HG03439 (cell line): ENCODE data around the gene USP7.
"Not testable (repeated sequence)": the region's sequence is repeated elsewhere in the genome, so short reads cannot be mapped to it uniquely, and the experiment has no call there.

Experiments used
- ATAC-seq: cut with Tn5 transposase; IDR thresholded peaks from one replicate; pipeline ENCODE4 v1.9.1; 2021; ENCODE audit warnings: mild to moderate bottlenecking, moderate library complexity; ENCODE audit not compliant: unreplicated experiment

USP7 gene

DNA sequence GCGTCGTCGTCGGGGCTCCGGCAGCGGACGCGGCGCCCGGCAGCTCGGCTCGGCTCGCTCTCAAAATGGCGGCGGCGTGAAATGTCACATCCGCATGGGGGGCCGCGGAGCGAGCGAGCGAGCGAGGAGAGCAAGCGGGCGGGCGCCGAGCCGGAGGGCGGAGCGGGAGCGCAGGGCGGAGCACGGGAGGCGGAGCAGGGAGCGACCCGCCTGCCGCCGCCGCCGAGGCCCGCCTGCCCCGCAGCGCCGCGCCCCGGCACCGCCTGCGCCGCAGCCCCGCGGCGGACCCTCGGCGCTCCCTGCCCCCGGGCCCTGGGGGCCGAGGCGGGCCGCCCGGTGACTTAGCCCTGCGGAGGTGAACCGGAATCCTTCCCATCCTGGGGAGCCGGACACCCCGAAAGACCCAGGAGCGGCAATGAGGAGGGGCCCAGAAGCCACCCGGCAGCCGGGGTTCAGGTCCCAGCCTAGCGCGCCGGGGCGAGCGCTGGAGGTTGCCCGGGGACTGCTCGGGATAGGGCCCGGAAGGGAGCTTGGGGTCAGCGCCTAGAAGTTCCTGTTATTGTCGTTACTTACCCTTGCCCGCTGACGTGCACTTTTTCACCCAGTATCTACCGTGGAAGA lies at the start of gene USP7:
USP7 (minus strand) TSS at position 86 of the 621 bp plus-strand sequence. CDS start 621 bp downstream, outside the sequence.
- peak; percentile 80 for ATAC-seq

DNA sequence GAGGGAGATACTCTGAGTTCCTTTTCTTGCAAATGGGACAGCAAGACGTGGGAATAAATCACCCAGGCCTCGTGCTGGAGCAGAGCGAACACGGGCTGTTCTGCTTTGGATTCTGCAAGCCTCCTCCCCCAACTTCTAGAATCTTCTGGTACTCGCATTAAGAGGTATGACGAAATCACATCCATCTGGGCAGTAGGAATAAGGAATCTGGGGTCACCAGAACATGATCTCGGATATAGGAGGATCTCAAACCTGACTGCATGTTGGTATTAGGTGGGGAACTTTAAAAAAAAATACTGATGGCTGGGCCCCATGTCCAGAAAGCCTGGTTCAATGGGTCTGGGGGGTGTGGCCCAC lies 49.8 kb upstream of the USP7 start:
- no peak for ATAC-seq

DNA sequence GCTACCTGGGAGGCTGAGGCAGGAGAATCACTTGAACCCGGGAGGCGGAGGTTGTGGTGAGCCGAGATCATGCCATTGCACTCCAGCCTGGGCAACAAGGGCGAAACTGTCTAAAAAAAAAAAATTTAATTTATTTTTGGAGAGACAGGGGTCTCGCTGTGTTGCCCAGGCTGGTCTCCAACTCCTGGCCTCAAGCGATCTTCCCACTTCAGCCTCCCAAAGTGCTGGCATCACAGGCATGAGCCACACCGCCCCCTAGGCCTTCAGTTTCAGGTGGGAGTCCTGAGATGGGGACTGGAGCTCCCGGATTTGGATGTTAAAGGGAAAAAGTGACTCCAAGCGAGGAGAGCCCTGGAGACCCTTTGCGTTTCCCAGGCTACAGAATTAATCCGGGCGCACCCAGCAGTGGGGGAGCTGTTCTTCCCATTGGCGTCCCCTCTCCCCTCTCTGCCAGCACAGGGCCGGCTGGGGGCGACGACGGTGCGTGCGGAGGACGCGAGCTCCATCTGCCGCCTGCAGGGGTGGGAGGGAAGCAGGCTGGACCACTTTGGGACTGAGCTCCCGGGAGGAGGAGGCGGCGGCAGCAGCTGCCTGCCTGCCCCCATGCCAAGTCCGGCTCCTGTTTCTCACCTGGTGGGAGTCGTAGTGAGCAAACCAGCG lies 49.3 kb upstream of the USP7 start:
- no peak for ATAC-seq

DNA sequence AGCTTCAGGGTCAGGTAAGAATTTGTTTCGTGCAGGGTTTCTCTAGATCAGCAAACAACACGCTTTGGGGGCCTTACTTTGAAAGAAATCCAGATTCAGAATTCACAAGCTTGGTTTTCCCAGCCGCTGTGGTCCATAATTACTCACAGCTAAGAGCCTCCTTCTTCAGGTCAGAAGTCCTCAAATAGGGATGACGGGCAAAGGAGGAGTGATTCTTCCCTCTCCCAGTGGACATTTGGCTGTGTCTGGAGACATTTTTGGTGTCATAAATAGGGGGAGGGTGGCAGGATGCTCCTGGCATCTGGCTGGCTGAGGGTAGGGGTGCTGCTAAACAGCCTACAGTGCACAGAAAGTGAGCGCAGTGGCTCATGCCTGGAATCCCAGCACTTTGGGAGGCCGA lies 48.6 kb upstream of the USP7 start:
- no peak for ATAC-seq

DNA sequence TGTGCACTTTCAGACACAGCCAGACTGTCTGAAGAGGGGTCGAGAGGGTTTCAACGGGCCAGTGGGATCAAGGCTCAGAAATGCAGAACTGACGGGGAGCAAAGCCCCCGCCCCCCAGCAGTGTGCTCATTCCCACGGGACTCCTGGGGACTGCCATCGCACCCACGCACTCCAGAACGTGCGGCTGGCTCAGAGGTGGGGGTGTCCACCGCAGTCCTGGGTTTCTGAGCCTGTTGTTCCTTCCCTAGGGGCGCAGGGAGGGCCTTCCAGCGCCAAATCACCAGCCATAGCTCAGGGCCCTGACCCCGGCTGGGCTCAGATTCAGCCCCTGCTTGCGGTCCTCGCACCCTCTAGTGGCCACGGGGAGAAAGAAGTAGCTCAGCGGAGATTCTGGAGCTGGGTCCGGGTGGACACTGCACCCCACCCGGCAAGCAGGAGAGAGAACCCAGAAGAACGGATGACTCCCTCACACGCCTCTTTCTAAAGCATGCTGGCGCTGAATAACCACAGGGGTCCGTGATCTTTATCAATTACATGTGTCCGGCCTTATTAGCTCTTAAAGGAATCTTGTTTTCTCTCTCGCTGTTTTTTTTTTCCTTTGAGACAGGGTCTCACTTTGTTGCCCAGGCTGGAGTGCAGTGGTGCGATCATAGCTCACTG lies 45.0 kb upstream of the USP7 start:
- peak; percentile 69 for ATAC-seq

DNA sequence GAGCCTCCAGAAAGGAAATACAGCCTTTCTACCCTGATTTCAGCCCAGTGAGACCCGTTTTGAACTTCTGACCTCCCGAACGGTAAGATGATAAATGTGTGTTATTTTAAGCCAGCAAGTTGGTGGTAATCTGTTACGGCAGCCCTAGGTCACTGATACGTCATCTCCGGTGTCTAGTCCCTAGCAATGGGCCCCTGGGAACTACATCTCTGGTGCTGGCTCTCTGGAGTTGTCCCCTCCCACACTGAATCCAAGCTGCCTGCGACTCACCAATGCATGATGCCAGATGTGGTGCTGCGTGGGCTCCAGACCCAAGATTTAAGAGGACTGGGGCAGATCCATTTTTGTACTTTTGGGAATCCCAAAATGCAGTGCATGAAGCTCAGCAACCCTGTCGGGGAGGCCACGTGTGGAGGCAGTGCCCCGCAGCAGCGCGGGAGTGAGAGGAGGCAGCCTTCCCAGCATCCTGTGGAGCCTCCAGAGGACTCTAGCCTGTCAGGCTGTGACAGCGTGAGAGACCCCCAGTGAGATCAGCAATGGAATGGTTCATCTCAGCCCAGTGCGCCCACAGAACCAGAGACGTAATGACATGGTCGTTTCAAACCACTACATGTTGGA lies 43.6 kb upstream of the USP7 start:
- ATAC-seq: no peak

DNA sequence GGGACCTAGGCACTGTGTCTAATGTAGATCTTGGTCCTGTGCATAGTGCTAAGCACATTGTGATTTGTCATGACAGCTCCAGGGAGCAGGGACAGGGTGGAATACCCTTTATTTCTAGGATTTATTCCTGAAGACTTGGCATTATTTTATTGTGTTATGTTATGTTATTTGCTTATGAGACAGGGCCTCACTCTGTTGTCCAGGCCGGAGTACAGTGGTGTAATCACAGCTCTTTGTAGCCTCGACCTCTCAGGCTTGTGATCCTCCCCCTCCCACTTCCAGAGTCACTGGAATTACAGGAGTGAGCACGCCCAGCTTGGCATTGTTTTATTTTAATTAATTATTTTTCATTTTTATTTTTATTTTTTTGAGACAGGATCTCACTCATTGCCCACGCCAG lies 40.5 kb upstream of the USP7 start:
- ATAC-seq: no peak

DNA sequence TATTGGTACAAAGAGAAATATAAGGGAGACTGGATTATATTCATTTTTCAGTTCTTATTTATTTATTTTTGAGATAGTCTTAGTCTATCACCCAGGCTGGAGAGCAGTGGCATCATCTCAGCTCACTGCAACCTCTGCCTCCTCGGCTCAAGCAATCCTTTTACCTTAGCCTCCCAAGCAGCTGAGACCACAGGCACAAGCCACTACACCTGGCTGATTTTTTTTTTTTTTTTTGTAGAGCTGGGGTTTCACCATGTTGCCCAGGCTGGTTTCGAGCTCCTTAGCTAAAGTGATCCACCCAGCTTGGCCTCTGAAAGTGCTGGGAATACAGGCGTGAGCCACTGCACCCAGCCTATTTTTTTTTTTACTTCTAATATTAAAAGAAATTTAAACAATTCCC lies 40.1 kb upstream of the USP7 start:
- no peak for ATAC-seq

DNA sequence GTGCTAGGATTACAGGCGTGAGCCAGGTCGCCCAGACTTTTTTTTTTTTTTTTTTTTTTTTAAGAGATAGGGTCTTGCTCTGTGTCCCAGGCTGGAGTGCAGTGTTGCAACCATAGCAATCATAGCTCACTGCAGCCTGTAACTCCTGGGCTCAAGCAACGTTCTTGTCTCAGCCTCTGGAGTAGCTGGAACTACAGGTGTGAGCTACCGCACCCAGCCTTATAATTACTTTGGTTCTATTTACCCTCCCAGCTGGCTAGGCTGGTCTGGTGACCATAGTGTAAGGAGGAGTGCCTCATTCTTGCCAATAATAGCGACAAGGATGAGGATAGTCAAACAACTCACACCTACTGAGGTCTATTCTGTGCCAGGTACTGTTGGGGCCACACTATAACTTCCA lies 39.6 kb upstream of the USP7 start:
- no peak for ATAC-seq

DNA sequence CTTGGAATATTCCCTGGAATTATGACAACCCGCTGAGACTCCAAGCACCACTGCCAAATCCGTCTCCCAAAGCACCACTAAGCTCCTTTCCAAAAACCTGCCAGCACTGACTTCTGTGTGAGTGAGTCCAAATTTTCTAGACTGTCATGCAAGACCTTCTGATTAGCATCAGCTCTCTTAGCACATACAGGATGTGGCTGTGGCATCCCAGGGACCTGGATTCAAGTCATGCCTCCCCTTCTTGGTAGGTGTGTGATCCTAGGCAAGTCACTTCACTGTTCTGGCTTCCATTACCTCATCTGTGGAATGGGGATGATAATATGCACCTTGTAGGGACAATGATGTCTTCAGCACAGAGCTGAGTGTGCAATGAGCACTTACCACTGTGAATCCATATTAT lies 38.3 kb upstream of the USP7 start:
- ATAC-seq: no peak

DNA sequence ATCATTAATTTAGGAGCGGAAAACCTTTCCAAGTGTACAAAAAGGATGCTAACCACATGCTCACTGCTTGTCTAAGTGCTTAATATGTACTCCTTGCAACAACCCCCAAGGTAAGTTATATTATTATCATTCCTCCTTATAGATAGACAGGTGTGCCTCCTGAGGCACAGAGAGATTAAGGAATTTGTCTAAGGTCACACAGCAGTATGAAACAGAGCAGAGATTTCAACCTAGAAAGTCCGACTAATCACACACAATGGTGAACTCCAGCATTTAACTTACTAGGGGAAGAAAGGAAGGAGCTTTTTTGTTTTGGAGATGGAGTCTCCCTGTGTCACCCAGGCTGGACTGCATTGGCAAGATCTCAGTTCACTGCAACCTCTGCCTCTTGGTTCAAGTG lies 37.0 kb upstream of the USP7 start:
- no peak for ATAC-seq

DNA sequence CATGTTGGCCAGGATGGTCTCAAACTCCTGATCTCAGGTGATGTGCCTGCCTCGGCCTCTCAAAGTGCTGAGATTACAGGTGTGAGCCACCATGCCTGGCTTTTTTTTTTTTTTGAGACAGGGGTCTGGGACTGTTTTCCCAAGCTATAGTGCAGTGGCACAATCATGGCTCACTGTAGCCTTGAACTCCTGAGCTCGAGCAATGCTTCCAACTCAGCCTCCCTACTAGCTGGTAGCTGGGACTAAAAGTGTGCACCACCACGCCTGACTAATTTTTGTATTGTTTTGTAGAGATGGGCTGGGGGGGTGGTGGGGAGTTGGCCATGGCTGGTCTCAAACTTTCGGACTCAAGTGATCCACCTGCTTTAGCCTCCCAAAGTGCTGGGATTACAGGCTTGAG lies 36.1 kb upstream of the USP7 start:
- ATAC-seq: no peak

DNA sequence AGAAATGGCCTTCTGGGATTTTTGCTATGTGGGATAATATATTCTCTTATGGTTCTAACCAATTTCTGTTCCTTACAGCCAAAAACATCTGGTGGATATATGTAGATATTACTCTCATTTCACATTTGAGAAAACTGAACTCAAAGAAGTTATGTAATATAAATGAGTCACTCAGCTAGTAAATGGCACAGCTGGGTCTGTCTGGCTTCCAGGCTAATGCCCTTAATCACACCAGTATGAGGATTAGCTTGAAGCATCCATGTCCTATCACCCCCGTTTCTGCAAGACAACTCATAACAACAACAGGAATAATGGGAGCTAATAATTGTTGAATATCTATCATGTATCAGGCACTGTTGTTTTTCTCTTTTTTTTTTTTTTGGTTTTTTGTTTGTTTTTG lies 34.4 kb upstream of the USP7 start:
- ATAC-seq: no peak

DNA sequence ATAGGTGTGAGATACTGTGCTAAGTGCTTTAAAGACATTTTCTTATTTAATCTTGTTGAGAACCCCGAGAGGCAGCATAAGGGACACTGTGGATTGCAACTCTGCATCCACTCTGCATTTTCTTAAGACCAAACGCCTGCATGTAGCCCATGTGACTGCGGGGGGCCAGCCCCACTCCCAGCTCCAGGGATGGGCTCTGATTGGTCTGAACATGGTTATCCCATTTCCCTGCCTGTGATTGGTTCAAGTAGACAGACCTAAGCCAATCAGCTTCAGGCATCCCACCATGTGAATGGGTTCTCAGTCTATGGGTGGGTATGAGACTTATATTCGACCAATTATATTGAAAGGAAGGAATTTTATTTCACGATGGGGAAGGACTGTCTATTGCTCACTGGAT lies 33.2 kb upstream of the USP7 start:
- ATAC-seq: no peak

DNA sequence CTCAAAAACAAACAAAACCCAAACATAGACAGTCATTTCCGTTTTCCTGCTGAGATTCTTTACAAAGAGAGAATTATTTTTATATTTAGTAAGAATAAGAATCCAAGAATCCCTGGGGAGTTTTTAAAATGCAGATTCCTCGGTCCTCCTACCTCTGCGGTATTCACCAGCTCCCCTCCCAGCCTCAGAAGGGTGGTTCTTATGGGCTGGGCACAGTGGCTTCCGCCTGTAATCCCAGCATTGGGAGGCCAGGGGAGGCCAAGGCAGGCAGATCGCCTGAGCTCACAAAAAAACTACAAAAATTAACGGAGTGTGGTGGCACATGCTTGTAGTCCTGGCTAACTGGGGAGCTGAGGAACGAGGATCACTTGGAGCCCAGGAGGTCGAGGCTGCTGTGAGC lies 26.7 kb upstream of the USP7 start:
- ATAC-seq: no peak

DNA sequence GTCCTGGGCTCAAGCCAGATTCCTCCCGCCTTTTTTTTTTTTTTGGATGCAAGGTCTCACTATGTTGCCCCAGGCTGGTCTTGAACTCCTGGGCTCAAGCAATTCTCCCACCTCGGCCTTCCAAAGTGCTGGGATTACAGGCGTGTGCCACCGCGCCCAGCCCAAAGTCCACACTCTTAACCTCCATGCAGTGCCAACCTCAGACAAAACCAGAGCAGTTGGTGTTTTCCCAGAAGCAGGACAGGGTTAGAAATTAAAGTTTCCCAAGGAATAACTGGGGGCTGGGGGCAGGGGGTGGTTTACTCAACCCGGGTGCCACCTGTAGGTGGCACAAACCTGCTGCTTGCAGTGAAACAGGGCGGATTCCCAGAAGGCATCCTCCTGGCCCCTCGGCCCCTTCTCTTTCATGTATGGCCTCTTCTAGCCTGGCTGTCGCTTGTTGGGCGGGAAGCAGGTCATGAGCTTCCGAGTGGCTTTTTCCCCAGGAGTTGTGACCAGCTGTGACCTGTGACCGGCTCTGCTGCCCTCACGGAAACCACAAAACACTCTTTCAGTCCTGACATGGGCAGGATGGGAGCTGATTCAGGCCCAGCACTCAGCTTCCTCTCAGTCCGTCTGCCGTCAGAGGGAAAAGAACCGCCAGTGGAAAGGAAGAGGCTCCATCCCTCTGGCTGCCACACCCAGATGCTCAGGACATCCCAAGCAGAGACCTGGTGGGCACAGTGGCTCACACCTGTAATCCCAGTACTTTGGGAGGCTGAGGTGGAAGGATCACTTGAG lies 25.6 kb upstream of the USP7 start:
- no peak for ATAC-seq

DNA sequence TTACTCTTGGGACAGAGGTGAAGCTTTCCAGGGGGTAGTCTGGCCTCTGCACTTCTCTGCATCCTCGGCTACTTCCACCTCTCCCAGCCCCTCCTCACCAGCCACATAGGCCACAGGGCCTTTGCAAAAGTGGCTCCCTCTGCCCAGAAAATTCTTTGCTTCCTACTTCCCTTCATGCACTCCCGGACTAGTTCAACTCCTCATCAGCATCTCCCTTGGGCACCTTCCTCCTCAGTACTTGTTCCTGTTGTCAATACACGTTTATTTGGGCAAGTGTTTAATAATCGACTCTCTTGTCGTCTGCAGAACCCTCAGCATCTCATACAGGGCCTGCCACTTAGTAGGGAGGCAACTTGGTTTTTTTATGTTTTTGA lies 23.1 kb upstream of the USP7 start:
- no peak for ATAC-seq

DNA sequence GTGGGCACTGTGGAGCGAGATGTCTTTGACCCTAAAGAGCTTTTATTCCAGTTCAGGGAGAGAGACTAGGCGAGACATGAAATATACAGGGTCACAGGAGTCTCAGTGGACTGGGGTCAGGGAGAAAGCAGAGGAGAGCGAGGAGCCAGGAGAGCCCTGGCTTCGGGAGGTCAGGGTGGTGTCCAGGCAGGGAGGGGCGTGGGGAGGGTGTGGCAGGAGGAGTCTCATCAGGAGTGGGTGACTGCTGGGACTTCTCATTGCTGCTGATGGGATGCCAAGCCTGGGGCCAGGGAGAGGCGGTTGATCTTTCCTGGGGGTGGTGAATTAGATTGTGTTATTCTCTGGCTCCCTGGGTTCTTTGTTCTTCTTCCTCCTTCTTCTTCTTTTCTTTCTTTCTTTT lies 22.4 kb upstream of the USP7 start:
- no peak for ATAC-seq

DNA sequence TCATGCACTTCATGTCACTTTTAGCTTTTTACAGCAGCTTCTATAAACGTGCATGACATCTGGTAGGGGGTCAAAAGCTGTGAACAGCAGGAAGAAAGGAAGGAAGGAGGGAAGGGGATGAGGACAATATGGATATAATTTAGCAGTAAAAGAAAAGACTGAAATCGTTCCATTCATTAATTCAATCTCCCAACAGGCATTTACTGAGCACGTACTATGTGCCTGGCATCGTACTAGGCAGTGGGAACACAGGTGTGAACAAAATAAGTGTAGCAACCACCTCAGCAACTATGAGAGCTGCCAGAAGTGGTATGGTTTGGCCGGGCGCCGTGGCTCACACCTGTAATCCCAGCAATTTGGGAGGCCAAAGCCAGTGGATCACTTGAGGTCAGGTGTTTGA lies 19.1 kb upstream of the USP7 start:
- ATAC-seq: no peak

DNA sequence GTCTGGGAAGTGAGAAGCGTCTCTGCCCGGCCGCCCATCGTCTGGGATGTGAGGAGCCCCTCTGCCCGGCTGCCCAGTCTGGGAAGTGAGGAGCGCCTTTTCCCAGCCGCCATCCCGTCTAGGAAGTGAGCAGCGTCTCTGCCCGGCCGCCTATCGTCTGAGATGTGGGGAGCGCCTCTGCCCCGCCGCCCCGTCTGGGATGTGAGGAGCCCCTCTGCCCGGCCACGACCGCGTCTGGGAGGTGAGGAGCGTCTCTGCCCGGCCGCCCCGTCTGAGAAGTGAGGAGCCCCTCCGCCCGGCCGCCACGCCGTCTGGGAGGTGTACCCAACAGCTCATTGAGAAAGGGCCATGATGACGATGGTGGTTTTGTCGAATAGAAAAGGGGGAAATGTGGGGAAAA lies 18.2 kb upstream of the USP7 start:
- not testable (repeated sequence) for ATAC-seq

DNA sequence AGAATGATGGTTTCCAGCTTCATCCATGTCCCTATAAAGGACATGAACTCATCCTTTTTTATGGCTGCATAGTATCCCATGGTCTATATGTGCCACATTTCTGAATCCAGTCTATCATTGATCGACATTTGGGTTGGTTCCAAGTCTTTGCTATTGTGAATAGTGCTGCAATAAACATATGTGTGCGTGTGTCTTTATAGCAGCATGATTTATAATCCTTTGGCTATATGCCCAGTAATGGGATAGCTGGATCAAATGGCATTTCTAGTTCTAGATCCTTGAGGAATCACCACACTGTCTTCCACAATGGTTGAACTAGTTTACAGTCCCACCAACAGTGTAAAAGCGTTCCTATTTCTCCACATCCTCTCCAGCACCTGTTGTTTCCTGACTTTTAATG lies 12.5 kb upstream of the USP7 start:
- not testable (repeated sequence) for ATAC-seq
